PC-9 (cell line): ENCODE measurements around the gene ZNF236.

Source experiments
- EZH2 ChIP-seq: fragments of 200-600 bp; sonication (generic); IDR thresholded peaks from 2 replicates; pipeline ENCODE4 v1.8.0; 2017; ENCODE audit warnings: antibody characterized with exemption, low read depth
- TF ChIP-seq, protein P1 (sequence below): fragments of 200-600 bp; sonication (generic); conservative IDR thresholded peaks from 2 replicates; pipeline ENCODE4 v1.6.1; 2017; ENCODE audit warnings: mixed run types, antibody characterized with exemption, mild to moderate bottlenecking, moderate library complexity

DNA sequence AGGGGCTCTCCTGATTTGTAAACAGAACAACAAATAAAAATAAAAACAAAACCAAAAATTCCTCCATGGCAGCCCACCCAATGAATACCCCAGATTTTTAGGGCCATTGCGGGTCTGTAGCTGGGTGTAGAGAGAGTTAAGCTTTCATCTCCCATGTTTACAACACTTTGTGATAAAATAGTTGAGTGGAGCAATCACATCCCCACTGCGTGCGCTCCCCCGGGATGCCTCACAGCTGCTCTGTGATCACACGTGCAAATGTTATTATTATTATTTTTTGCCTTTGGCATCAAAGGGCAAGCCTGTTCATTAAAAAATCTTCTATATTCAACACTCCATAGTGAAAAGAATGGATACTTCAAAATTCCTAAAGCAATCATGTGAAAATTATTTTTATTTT lies 192.2 kb downstream of the ZNF236 start:
- TF ChIP-seq, protein P1, sequence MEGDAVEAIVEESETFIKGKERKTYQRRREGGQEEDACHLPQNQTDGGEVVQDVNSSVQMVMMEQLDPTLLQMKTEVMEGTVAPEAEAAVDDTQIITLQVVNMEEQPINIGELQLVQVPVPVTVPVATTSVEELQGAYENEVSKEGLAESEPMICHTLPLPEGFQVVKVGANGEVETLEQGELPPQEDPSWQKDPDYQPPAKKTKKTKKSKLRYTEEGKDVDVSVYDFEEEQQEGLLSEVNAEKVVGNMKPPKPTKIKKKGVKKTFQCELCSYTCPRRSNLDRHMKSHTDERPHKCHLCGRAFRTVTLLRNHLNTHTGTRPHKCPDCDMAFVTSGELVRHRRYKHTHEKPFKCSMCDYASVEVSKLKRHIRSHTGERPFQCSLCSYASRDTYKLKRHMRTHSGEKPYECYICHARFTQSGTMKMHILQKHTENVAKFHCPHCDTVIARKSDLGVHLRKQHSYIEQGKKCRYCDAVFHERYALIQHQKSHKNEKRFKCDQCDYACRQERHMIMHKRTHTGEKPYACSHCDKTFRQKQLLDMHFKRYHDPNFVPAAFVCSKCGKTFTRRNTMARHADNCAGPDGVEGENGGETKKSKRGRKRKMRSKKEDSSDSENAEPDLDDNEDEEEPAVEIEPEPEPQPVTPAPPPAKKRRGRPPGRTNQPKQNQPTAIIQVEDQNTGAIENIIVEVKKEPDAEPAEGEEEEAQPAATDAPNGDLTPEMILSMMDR: no peak
- TF ChIP-seq EZH2: no peak
